ENCODE data around the gene PEPD. TPM values are rescaled to one million over a fixed set of nuclear protein-coding genes. Genes with fewer than 3 reads are reported as not detected.

PEPD gene
- polyA plus RNA-seq, 1 donor from 2014 or later = 43.9 TPM

GRCh38 chr19:33568706-33569105, 47.1 kb upstream of the PEPD start:
- Histone ChIP-seq H3K9me2 (ENCODE audit: insufficient read depth, low read length) (no peaks in the 10 kb centered on the region), H4K20me1 (ENCODE audit: insufficient read depth) (no peaks in the 10 kb centered on the region), H3K4me2 (ENCODE audit: low read length) (no peak overlapping the region), H3K79me2 (replicated peaks; ENCODE audit: insufficient read depth, low read length) (no peaks in the 10 kb centered on the region), H3K36me3 (ENCODE audit: insufficient read depth, low read length) (no peaks in the 10 kb centered on the region), H3F3A (ENCODE audit: insufficient read depth, low read length, poor library complexity, severe bottlenecking) (no peaks in the 10 kb centered on the region), H3K27ac (ENCODE audit: low read length) (no peak overlapping the region), H3K9me3 (ENCODE audit: low read length) (no peaks in the 10 kb centered on the region), H3K4me3 (ENCODE audit: low read length) (no peak overlapping the region), H3K9ac (ENCODE audit: low read length) (no peak overlapping the region), H2AFZ (ENCODE audit: low read depth, low read length) (no peak overlapping the region), H3K27me3 (ENCODE audit: insufficient read depth, low read depth, low read length) (no peaks in the 10 kb centered on the region)
- no peak for TF ChIP-seq TAF1 (IDR thresholded peaks at IDR 0.05; ENCODE audit: low read depth)
- no peak for TF ChIP-seq CTCF (IDR thresholded peaks at IDR 0.05; ENCODE audit: poor library complexity, severe bottlenecking)
- no peak for TF ChIP-seq RAD21 (conservative IDR thresholded peaks at IDR 0.05)
- TF ChIP-seq EP300 (conservative IDR thresholded peaks at IDR 0.05; ENCODE audit: poor library complexity, severe bottlenecking) = no peak
- TF ChIP-seq EZH2 (IDR thresholded peaks at IDR 0.05; ENCODE audit: borderline replicate concordance, insufficient read depth, low read length, poor library complexity, severe bottlenecking) = no peak
- TF ChIP-seq POLR2AphosphoS5 (IDR thresholded peaks at IDR 0.05) = no peak
- no peak for TF ChIP-seq SMC3 (conservative IDR thresholded peaks at IDR 0.05; ENCODE audit: poor library complexity)
- TF ChIP-seq MXI1 (conservative IDR thresholded peaks at IDR 0.05; ENCODE audit: poor library complexity, severe bottlenecking) = no peak

DNA sequence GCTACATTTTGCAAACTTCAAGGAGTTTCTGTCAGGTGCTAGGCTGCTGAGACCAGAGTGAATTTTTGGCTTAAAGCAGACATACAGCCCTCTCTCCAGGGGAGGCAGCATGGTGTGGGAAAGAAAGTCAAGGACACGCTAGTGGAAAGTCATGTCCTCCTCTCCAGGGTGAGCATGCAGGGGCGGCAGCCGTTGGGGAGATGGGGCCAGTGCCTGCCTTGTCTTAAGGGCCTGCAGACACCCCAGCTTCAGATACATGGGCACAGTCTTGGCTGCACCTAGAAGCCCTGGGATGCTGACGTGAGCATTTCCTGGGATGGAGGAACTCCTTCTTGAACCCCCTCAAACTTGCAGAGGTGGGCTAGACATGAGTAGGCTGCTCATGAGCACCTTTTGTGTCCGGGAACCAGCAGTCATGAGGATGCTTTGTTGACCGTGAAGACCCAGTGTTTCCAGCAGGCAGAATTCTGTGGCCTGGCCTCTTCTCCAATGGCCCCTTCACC, 43.3 kb upstream of the PEPD start:
- TF ChIP-seq SMC3 (conservative IDR thresholded peaks at IDR 0.05; ENCODE audit: poor library complexity) (no peak), RAD21 (conservative IDR thresholded peaks at IDR 0.05) (no peak), CTCF (IDR thresholded peaks at IDR 0.05; ENCODE audit: poor library complexity, severe bottlenecking) (no peak), TAF1 (IDR thresholded peaks at IDR 0.05; ENCODE audit: low read depth) (no peak), REST (IDR thresholded peaks at IDR 0.05; ENCODE audit: borderline replicate concordance) (no peak), POLR2AphosphoS5 (IDR thresholded peaks at IDR 0.05) (no peak), EP300 (conservative IDR thresholded peaks at IDR 0.05; ENCODE audit: poor library complexity, severe bottlenecking) (no peak), EZH2 (IDR thresholded peaks at IDR 0.05; ENCODE audit: borderline replicate concordance, insufficient read depth, low read length, poor library complexity, severe bottlenecking) (no peak), MXI1 (conservative IDR thresholded peaks at IDR 0.05; ENCODE audit: poor library complexity, severe bottlenecking) (no peak)
- Histone ChIP-seq H3K4me3 (ENCODE audit: low read length) (no peak overlapping the region), H3K79me2 (replicated peaks; ENCODE audit: insufficient read depth, low read length) (no peaks in the 10 kb centered on the region), H3K9ac (ENCODE audit: low read length) (no peak overlapping the region), H3K9me2 (ENCODE audit: insufficient read depth, low read length) (no peaks in the 10 kb centered on the region), H3K27me3 (ENCODE audit: insufficient read depth, low read depth, low read length) (no peaks in the 10 kb centered on the region), H3K9me3 (ENCODE audit: low read length) (no peaks in the 10 kb centered on the region), H3K36me3 (ENCODE audit: insufficient read depth, low read length) (no peaks in the 10 kb centered on the region), H3F3A (ENCODE audit: insufficient read depth, low read length, poor library complexity, severe bottlenecking) (no peaks in the 10 kb centered on the region), H3K27ac (ENCODE audit: low read length) (no peak overlapping the region), H4K20me1 (ENCODE audit: insufficient read depth) (no peaks in the 10 kb centered on the region), H2AFZ (ENCODE audit: low read depth, low read length) (no peak overlapping the region), H3K4me2 (ENCODE audit: low read length) (no peak overlapping the region)
